Measurements from ENCODE around the gene CCDC78. TPM values are rescaled to one million over a fixed set of nuclear protein-coding genes. Genes with fewer than 3 reads are reported as not detected.

CCDC78 gene
- total RNA-seq (2022; extraction: Qiagen RNA extraction; ENCODE audit: low read depth), result 3.6 to 6.4 TPM (median 5.5 TPM) in 5 replicates

GRCh38 chr16:726438-727290 lies at the start of gene CCDC78, which contains the start of gene HAGHL:
Gene CCDC78 (minus strand): TSS chr16:726443. CDS start chr16:726367, 76 bp downstream.
Gene HAGHL (plus strand): TSS chr16:727106. CDS start chr16:727510, 404 bp downstream.

GRCh38 chr16:760545-761343 lies 34.5 kb upstream of the CCDC78 start, which contains the start of gene MSLN:
Gene MSLN (plus strand): TSS chr16:760734. CDS start chr16:762681, 1,947 bp downstream.

GRCh38 chr16:740764-741505 lies 14.7 kb upstream of the CCDC78 start, which contains the start of gene CIAO3:
Gene CIAO3 (minus strand): TSS chr16:740997. CDS start chr16:740985, 12 bp downstream.

GRCh38 chr16:720990-721764 lies 5.1 kb downstream of the CCDC78 start, which contains the start of gene ANTKMT:
Gene ANTKMT (plus strand): TSS chr16:721146. CDS start chr16:721275, 129 bp downstream.

GRCh38 chr16:714558-715476 lies 11.4 kb downstream of the CCDC78 start, which contains the start of gene METRN:
Gene METRN (plus strand): TSS chr16:715118. CDS start chr16:715290, 172 bp downstream.

GRCh38 chr16:705431-706188 lies 20.6 kb downstream of the CCDC78 start, which contains the start of gene FBXL16:
Gene FBXL16 (minus strand): TSS chr16:705801. CDS start chr16:697405, 8,396 bp downstream.

GRCh38 chr16:684071-684794 lies 42.0 kb downstream of the CCDC78 start, which contains the start of gene JMJD8:
Gene JMJD8 (minus strand): TSS chr16:684334. CDS start chr16:684319, 15 bp downstream.

GRCh38 chr16:679814-680624 lies 46.2 kb downstream of the CCDC78 start, which contains the start of gene STUB1:
Gene STUB1 (plus strand): TSS chr16:680410. CDS start chr16:680526, 116 bp downstream.

GRCh38 chr16:674968-675883 lies 51.0 kb downstream of the CCDC78 start, which contains the start of gene RHBDL1:
Gene RHBDL1 (plus strand): TSS chr16:675671. CDS start chr16:675791, 120 bp downstream.

Other genes with a start within 250 kb of the CCDC78 start
- 53.0 to 84.9 TPM (median 71.0 TPM) in 5 replicates for gene CAPN15, start 198.7 kb downstream of the CCDC78 start, total RNA-seq (2022; extraction: Qiagen RNA extraction; ENCODE audit: low read depth)
- gene PRR35, start 166.0 kb downstream of the CCDC78 start, total RNA-seq (2022; extraction: Qiagen RNA extraction; ENCODE audit: low read depth), result 0.05 to 0.17 TPM (median 0.09 TPM) in 5 replicates
- gene NHLRC4, start 159.4 kb downstream of the CCDC78 start, total RNA-seq (2022; extraction: Qiagen RNA extraction; ENCODE audit: low read depth), result 0.15 to 0.30 TPM (median 0.21 TPM) in 5 replicates
- gene PIGQ, start 156.5 kb downstream of the CCDC78 start, total RNA-seq (2022; extraction: Qiagen RNA extraction; ENCODE audit: low read depth), result 30.3 to 41.5 TPM (median 38.5 TPM) in 5 replicates
- gene RAB40C, start 136.4 kb downstream of the CCDC78 start, total RNA-seq (2022; extraction: Qiagen RNA extraction; ENCODE audit: low read depth), result 12.6 to 20.4 TPM (median 17.2 TPM) in 5 replicates
- 0.13 to 0.23 TPM (median 0.16 TPM) in 5 replicates for gene WFIKKN1, start 95.5 kb downstream of the CCDC78 start, total RNA-seq (2022; extraction: Qiagen RNA extraction; ENCODE audit: low read depth)
- 85.8 to 135 TPM (median 124 TPM) in 5 replicates for gene METTL26, start 90.1 kb downstream of the CCDC78 start, total RNA-seq (2022; extraction: Qiagen RNA extraction; ENCODE audit: low read depth)
- 25.3 to 44.8 TPM (median 38.3 TPM) in 5 replicates for gene MCRIP2, start 84.6 kb downstream of the CCDC78 start, total RNA-seq (2022; extraction: Qiagen RNA extraction; ENCODE audit: low read depth)
- gene WDR90, start 77.1 kb downstream of the CCDC78 start, total RNA-seq (2022; extraction: Qiagen RNA extraction; ENCODE audit: low read depth), result 17.8 to 36.9 TPM (median 28.9 TPM) in 5 replicates
- gene RHOT2, start 58.3 kb downstream of the CCDC78 start, total RNA-seq (2022; extraction: Qiagen RNA extraction; ENCODE audit: low read depth), result 64.2 to 95.4 TPM (median 87.5 TPM) in 5 replicates
- 0.75 to 1.6 TPM (median 1.4 TPM) in 5 replicates for gene RHBDL1, start 50.8 kb downstream of the CCDC78 start, total RNA-seq (2022; extraction: Qiagen RNA extraction; ENCODE audit: low read depth)
- 91.8 to 121 TPM (median 114 TPM) in 5 replicates for gene STUB1, start 46.0 kb downstream of the CCDC78 start, total RNA-seq (2022; extraction: Qiagen RNA extraction; ENCODE audit: low read depth)
- gene JMJD8, start 42.1 kb downstream of the CCDC78 start, total RNA-seq (2022; extraction: Qiagen RNA extraction; ENCODE audit: low read depth), result 67.9 to 83.7 TPM (median 77.0 TPM) in 5 replicates
- gene WDR24, start 36.0 kb downstream of the CCDC78 start, total RNA-seq (2022; extraction: Qiagen RNA extraction; ENCODE audit: low read depth), result 4.7 to 6.4 TPM (median 6.0 TPM) in 5 replicates
- 1.5 to 2.9 TPM (median 2.5 TPM) in 5 replicates for gene FBXL16, start 20.6 kb downstream of the CCDC78 start, total RNA-seq (2022; extraction: Qiagen RNA extraction; ENCODE audit: low read depth)
- 79.7 to 194 TPM (median 166 TPM) in 5 replicates for gene METRN, start 11.3 kb downstream of the CCDC78 start, total RNA-seq (2022; extraction: Qiagen RNA extraction; ENCODE audit: low read depth)
- gene ANTKMT, start 5.3 kb downstream of the CCDC78 start, total RNA-seq (2022; extraction: Qiagen RNA extraction; ENCODE audit: low read depth), result 26.6 to 61.4 TPM (median 50.6 TPM) in 5 replicates
- 15.6 to 20.5 TPM (median 17.4 TPM) in 5 replicates for gene HAGHL, start 663 bp upstream of the CCDC78 start, total RNA-seq (2022; extraction: Qiagen RNA extraction; ENCODE audit: low read depth)
- gene CIAO3, start 14.6 kb upstream of the CCDC78 start, total RNA-seq (2022; extraction: Qiagen RNA extraction; ENCODE audit: low read depth), result 18.9 to 25.8 TPM (median 23.7 TPM) in 5 replicates
- gene MSLN, start 34.3 kb upstream of the CCDC78 start, total RNA-seq (2022; extraction: Qiagen RNA extraction; ENCODE audit: low read depth), result 2.1 to 2.5 TPM (median 2.2 TPM) in 5 replicates
- 34.1 to 56.4 TPM (median 47.4 TPM) in 5 replicates for gene RPUSD1, start 61.9 kb upstream of the CCDC78 start, total RNA-seq (2022; extraction: Qiagen RNA extraction; ENCODE audit: low read depth)
- gene CHTF18, start 62.2 kb upstream of the CCDC78 start, total RNA-seq (2022; extraction: Qiagen RNA extraction; ENCODE audit: low read depth), result 13.3 to 26.7 TPM (median 24.8 TPM) in 5 replicates
- not detected in 5 replicates for gene GNG13, start 74.3 kb upstream of the CCDC78 start, total RNA-seq (2022; extraction: Qiagen RNA extraction; ENCODE audit: low read depth)
- 8.0 to 11.4 TPM (median 8.5 TPM) in 5 replicates for gene LMF1, start 244.5 kb upstream of the CCDC78 start, total RNA-seq (2022; extraction: Qiagen RNA extraction; ENCODE audit: low read depth)

Measured in A549 treated with DMSO at 1 μM for 4 hours (cell line).